Measurements from ENCODE around the gene TNPO2.

DNA sequence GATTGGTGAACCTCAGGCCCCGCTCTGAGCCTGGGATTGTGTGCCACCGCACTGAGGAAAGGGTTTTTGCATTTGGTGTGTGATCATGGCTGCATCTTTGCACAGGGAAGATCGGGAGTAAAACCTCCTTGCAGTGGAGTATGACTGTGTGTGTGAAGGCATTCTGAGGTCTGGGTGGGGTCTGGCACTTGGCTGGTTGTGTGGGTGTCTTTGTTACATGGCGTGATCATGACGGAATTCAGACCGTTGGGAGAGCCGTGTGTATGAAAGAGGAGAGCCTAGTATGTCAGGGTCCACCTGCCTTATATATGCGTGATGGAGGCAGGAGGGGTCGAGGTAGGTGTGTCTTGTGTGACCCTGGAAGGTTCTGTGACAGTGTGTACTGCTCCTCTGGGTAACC, 27.1 kb upstream of the TNPO2 start:
- TF ChIP-seq EZH2phosphoT487 (IDR thresholded peaks at IDR 0.05; ENCODE audit: insufficient read depth, low read depth) (no peak), EZH2 (IDR thresholded peaks at IDR 0.05; ENCODE audit: insufficient read depth, poor library complexity, severe bottlenecking) (no peak)

Data from GM23248 (cell line).